Measurements from ENCODE around the gene CNDP2. TPM values are rescaled to one million over a fixed set of nuclear protein-coding genes. Genes with fewer than 3 reads are reported as not detected.

Gene CNDP2
- total and polyA plus RNA-seq, 2 of the 13 experiments (the other 11 are each of a cell fraction or from before 2014, with no cell fraction given), result 64.7 to 80.8 TPM

DNA sequence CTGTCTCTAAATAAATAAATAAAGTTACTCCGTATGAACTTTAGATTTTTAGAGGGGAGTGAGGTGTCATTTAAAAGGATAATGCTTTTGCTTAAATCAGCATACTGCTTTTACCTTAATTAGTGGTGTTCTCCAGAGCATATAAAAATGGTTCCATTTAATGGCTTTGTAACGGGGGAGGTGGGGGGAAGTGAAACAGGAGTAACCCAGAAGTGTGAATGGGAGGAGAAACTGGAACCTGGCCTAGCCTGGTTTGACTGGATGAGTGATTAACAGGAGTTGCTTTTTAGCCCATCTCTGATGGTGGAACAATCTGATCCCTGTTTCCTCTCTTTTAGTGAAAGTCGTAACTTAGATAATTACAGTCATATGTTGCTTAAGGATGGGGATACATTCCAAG, 1.6 kb downstream of the CNDP2 start:
- no peak overlapping the region; the same call in 1 of the 2 replicates for H3K9ac ChIP-seq (ENCODE audit: insufficient read depth, low read depth, low read length)
- 87% methylated on average over 3 of the region's 3 CpGs for whole genome bisulfite sequencing (ENCODE audit: low lambda C conversion rate)
- intact Hi-C loops (cut with micrococcal nuclease; ENCODE audit: unreplicated experiment), result loop anchor here (1.0 to 5.0 kb wide), 3 partner anchors 45 to 350 kb away; partner anchors contain the start of genes FBXO15, TIMM21 and ZNF407
- in situ Hi-C loops (cut with HindIII; ENCODE audit: extremely low pct_ligation_motif_present, low pct_unique_long_range_greater_than_20kb), result loop anchor here (5.0 to 25.0 kb wide), 2 partner anchors 45 to 310 kb away; no protein-coding TSS in a partner anchor
- BruUV-seq (replicated peaks), result no TSS peak
- H3K79me2 ChIP-seq (ENCODE audit: insufficient read depth, low read length), result peaks cover 32% of the 10 kb centered on the region
- H3K4me1 ChIP-seq (ENCODE audit: insufficient read depth, low read length), result peaks cover 41% of the 10 kb centered on the region
- H3K9me3 ChIP-seq (ENCODE audit: low read length), result no peaks in the 10 kb centered on the region
- peaks cover 4% of the 10 kb centered on the region; the same call in 1 of the 2 replicates for H4K20me1 ChIP-seq (ENCODE audit: insufficient read depth, low read length)
- POLR2A ChIA-PET, result interaction anchor here (3.2 kb wide), 1 partner anchor 44 kb away, joined by 59 read pairs; no protein-coding TSS in a partner anchor
- FAIRE-seq, result no peak
- no peak overlapping the region for H3K27ac ChIP-seq (ENCODE audit: extremely low read length, insufficient read depth, low read length)
- no peak for ATAC-seq
- no peak for DNase-seq (ENCODE audit: low spot score)
- CTCF ChIA-PET (ENCODE audit: low intra/inter-chr PET ratio, low total read pairs), result no interaction called here
- no peak for TF ChIP-seq TEAD3 (CRISPR knock-in tag; optimal IDR thresholded peaks at IDR 0.05; ENCODE audit: borderline replicate concordance)
- TF ChIP-seq ETV5 (CRISPR knock-in tag; IDR thresholded peaks at IDR 0.05; ENCODE audit: borderline replicate concordance), result no peak
- TF ChIP-seq ZNF230 (CRISPR knock-in tag; IDR thresholded peaks at IDR 0.05), result no peak
- no peak for TF ChIP-seq TBL1XR1 (IDR thresholded peaks at IDR 0.05; ENCODE audit: borderline replicate concordance, low read length, partially characterized antibody)
- TF ChIP-seq, protein P1, sequence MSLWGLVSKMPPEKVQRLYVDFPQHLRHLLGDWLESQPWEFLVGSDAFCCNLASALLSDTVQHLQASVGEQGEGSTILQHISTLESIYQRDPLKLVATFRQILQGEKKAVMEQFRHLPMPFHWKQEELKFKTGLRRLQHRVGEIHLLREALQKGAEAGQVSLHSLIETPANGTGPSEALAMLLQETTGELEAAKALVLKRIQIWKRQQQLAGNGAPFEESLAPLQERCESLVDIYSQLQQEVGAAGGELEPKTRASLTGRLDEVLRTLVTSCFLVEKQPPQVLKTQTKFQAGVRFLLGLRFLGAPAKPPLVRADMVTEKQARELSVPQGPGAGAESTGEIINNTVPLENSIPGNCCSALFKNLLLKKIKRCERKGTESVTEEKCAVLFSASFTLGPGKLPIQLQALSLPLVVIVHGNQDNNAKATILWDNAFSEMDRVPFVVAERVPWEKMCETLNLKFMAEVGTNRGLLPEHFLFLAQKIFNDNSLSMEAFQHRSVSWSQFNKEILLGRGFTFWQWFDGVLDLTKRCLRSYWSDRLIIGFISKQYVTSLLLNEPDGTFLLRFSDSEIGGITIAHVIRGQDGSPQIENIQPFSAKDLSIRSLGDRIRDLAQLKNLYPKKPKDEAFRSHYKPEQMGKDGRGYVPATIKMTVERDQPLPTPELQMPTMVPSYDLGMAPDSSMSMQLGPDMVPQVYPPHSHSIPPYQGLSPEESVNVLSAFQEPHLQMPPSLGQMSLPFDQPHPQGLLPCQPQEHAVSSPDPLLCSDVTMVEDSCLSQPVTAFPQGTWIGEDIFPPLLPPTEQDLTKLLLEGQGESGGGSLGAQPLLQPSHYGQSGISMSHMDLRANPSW (CRISPR knock-in tag; IDR thresholded peaks at IDR 0.05; ENCODE audit: borderline replicate concordance), result no peak
- TF ChIP-seq KAT8 (CRISPR knock-in tag; IDR thresholded peaks at IDR 0.05), result no peak
- TF ChIP-seq KDM1A (CRISPR knock-in tag; IDR thresholded peaks at IDR 0.05), result no peak
- TF ChIP-seq MED1 (CRISPR knock-in tag; IDR thresholded peaks at IDR 0.05), result no peak
- no peak for TF ChIP-seq MXD3 (CRISPR knock-in tag; IDR thresholded peaks at IDR 0.05)
- TF ChIP-seq ZFP36L1 (CRISPR knock-in tag; IDR thresholded peaks at IDR 0.05), result no peak
- TF ChIP-seq MXI1 (IDR thresholded peaks at IDR 0.05; ENCODE audit: borderline replicate concordance, low read depth, low read length), result no peak
- no peak for TF ChIP-seq RAD21 (CRISPR knock-in tag; IDR thresholded peaks at IDR 0.05)
- no peak overlapping the region for H2AFZ ChIP-seq (ENCODE audit: low read length)
- H3K36me3 ChIP-seq (replicated peaks in 1 of 2; ENCODE audit: control insufficient read depth in 1 of 2, insufficient read depth in 2 of 2, low read length in 2 of 2), result peaks cover 6 to 18% of the 10 kb centered on the region in 2 experiments
- H3K4me3 ChIP-seq (replicated peaks in 1 of 3; ENCODE audit: insufficient read depth in 1 of 3, low read depth in 2 of 3, low read length in 3 of 3), result peak overlapping the region in 2 of 3 experiments; percentile 84 to 90; a peak in 1 of 6 replicates
- peak overlapping the region; percentile 83 for H3K4me2 ChIP-seq (ENCODE audit: low read depth, low read length)
- no peaks in the 10 kb centered on the region; a peak in 1 of 5 replicates for H3K27me3 ChIP-seq (ENCODE audit: control insufficient read depth in 1 of 2, insufficient read depth in 2 of 2, low read length in 2 of 2)

Measured in HepG2 (cell line).